Measurements from ENCODE around the gene GC.

GRCh38 chr4:71698141-71698540 is 85.7 kb downstream of the GC start:
- TF ChIP-seq CTCF (IDR thresholded peaks at IDR 0.05; ENCODE audit: low read depth, low read length, poor library complexity, severe bottlenecking) (no peak), EZH2phosphoT487 (IDR thresholded peaks at IDR 0.05; ENCODE audit: borderline replicate concordance, low read length) (no peak)

Data from DOHH2 (cell line).